HG02588 (cell line): ENCODE measurements around the gene IRGC.
"Not testable (repeated sequence)": the region's sequence is repeated elsewhere in the genome, so short reads cannot be mapped to it uniquely, and the experiment has no call there.

Source experiments
- ATAC-seq: cut with Tn5 transposase; IDR thresholded peaks from one replicate; pipeline ENCODE4 v1.9.1; 2021; ENCODE audit warnings: mild to moderate bottlenecking, moderate library complexity; ENCODE audit not compliant: unreplicated experiment

IRGC gene

DNA sequence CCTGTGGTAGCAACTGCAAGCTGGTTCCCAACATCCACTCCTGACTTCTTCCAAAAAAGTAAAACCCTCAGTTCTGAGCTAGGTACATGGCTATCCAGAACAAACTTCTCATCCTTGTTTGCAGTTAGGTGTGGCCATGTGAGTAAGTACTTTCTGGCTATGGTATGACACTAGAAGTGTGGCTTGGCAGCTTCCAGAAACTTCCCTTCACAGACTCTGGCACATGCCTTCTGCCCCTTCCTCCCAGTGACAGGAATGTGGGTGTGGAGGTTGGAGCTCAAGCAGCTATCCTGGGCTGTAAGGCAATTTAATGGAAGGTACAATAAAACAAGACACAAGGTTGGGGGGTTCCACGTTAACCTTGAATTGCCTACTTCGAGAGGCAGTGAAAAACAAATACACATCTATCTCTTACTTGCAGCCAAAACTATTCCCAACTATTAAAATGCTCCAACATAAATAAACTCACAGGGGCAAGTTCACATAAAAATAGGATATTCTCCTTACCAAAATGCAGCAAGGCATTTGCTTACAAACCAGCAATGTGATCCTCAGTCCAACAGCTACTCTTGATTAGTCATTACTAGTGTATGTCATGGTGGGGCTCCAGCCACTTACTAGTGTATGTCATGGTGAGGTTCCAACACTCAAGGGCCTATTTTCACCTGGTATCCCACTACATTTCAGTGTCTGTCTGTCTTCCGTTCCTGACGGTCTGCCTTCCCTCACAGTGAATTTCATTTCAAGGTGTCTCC, 35.8 kb downstream of the IRGC start:
- no peak for ATAC-seq

- no peak for ATAC-seq
These were observed 36.5 kb downstream of the IRGC start for GRCh38 chr19:43752287-43752875.

GRCh38 chr19:43754253-43754502, 38.3 kb downstream of the IRGC start:
- no peak for ATAC-seq

DNA sequence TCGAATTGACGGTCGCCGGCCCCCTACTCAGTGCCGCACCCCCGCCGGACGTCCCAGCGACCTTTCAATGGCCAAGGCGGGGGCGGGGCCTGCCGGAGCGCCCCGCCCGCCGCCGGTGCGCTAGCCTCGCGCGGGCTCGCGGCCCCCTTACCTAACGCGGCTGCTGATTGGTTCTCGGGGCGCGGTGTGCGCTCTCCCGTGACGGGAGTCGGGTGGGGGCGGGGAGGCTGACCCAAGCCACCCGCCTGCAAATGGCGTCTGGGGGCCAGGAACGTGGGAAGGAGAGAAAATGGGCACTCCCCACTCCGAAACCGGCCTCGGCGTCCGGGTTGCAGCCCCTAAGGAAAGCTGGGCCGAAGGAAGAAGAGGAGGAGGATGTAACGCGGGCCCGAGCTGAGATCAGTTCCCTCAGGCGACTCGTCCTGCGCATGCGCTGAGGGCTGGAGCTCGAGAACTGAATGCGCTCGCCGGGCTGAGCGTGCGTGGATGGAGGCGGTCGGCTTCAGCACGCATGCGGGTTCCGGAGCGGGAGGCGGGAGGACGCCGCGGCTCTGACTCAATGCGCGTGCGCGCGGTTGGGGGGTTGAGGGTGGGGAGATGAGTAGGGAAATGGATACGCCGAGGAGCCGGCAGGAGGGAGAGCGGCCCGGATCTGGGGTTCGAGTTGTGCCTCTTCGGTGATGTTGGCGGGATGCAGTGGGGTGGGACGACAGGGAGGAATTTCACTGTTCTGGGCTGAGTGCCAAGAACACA, 38.8 kb downstream of the IRGC start, which contains the start of gene SMG9:
SMG9 (minus strand) TSS at position 460 of the 753 bp plus-strand sequence. CDS start 4,221 bp downstream, outside the sequence.
- peak; percentile 54 for ATAC-seq

- peak; percentile 20 for ATAC-seq
These were observed 39.5 kb downstream of the IRGC start for GRCh38 chr19:43755256-43755801.

- ATAC-seq = no peak
These were observed 43.6 kb downstream of the IRGC start for GRCh38 chr19:43759515-43759914.

DNA sequence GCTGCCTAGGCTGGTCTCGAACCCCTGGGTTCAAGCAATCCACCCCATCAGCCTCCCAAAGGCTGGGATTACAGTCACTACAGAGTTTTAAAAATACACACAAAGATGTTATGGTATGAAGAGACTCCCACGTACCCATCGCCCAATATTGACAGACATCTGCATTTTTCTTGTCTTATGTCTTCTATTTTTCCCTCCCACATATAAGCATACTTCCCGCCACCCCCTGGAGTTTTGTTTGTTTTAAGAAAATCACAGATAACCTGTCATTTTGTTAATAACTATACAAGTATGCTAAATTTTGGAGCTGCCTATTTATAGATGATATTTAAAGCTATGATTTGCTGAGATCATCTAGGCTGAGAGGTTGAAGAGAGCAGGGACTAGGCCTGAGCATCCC, 45.1 kb downstream of the IRGC start:
- ATAC-seq = no peak

GRCh38 chr19:43762814-43763213, 46.9 kb downstream of the IRGC start:
- ATAC-seq = no peak

DNA sequence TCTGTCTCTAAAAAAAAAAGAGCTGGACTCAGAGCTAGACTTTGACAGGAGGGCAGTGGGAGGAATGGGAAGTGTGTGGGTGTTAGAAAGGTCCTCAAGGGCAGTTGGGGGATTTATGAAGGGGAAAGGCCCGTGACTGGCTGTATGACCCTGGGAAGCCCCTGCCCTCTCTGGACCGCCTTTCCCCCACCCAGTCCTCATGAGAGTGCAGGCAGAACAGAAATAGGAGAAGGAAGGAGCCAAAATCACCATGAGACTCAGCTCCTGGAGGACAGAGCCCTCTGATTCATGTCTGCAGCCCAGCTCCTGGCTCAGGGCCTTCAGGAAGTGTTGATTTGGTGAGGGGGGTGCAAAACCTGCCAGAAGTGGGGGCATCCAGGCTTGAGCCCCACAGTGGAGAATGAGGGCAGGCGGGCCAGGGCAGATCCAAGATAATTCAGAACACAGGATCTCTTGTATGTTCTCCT, 47.6 kb downstream of the IRGC start:
- no peak for ATAC-seq

- ATAC-seq = not testable (repeated sequence)
These were observed 48.8 kb downstream of the IRGC start for GRCh38 chr19:43764684-43765083.

DNA sequence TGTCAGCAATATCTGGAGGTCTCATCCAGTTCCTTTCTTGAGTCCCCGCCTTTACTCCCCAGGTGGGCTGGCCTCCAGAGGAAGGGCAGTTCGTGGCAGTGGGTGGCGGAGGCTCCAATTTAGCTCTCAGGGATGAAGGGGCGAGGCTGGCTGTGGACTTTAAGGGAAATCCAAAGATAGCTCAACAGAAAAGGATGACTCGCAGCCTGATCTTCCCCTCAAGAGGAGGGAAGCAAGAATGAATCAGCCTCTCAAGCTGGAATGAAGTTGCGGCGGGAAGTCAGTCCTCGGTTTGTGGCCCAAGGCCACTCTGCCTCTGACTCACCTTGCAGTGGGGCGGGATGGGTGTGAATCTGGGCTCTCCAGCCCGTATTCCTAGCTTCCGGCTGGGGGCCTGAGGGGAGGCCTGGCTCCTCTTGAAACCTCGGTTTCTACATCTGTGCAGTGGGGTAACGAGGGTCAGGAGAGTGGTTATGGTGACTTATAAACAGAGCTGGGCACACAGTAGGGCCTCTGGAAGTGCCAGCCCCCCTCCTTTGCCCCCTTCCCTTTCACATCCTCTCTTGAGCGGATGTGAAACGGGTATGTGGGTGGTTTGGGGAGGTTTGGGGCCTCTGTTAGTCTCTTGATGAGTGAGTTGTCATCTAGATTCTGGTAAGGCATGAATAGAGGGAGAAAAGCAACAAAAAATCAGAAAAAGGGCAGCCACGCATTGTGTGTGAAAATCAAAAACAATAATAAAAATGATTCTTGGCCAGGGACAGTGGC, 49.4 kb downstream of the IRGC start:
- ATAC-seq = peak; percentile 57

DNA sequence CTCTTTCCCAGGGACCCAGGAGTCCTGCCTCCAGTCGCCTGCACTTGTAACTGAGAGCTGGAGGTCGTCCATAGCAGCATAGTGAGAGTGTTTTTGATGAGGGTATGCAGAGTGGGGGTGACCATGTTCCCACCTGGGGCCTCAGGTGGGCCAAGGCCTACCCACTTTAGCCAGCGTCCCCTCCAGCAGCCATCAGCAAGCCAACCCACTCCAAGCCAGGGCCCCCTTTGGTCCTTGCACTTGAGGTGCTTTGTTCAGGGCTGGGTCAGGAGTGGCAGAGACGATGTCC, 50.8 kb downstream of the IRGC start:
- no peak for ATAC-seq

DNA sequence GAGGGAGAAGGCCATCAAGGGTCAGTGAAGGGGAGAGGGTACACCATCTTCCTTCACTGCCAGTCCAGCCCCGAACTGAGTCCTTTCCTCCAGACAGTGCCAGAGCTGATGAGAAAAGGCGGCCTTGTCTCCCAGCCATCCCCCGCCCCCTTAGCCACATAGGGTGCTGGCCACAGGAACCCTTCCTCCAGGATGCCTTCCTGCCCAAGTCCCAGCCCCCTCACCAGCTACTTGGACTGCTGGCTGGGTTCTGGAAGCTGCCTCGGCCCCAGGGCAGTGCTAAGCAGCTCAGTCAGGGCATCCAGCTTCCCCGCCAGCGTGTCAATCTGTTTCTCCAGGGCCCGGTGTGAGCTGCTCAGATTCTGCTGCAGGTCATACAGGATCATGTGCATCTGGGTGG, 51.4 kb downstream of the IRGC start:
- no peak for ATAC-seq

GRCh38 chr19:43767818-43768217, 51.9 kb downstream of the IRGC start:
- no peak for ATAC-seq

- no peak for ATAC-seq
These were observed 52.6 kb downstream of the IRGC start for GRCh38 chr19:43768273-43769050.

DNA sequence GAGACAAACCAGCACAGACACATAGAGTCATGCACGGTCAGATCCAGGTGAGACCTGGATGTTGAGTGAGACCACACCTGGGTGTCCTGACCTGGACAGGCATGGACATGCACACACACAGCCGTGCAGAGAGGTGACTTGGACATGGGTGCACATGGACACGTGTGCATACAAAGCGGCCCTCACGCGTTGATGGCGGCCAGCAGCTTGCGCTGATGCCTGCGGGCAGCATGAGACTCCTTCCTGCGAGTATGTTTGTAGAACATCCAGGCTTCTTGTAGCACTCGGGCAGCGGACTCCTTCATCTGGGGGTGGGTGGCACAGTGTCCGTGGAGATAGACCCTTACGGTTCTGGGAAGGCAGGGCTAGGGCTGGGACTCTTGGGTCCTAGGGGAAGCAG, 53.4 kb downstream of the IRGC start:
- no peak for ATAC-seq
